AG10803 (cell line): ENCODE measurements around the gene ARHGEF10L.

Experiments used
- DNase-seq: peaks from one replicate; pipeline ENCODE4 v3.0.0; 2010; ENCODE audit warnings: low read depth
- H3K4me3 ChIP-seq: 2 replicates; pipeline ENCODE4 v1.5.1; 2011; ENCODE audit warnings: mild to moderate bottlenecking, low read length, control low read depth
- CTCF ChIP-seq: conservative IDR thresholded peaks from 2 replicates; pipeline ENCODE4 v1.5.1; 2011; ENCODE audit warnings: mild to moderate bottlenecking, low read length, control low read depth, inconsistent platforms

The ARHGEF10L gene

GRCh38 chr1:17551755-17552234 lies 12.3 kb downstream of the ARHGEF10L start:
- TF ChIP-seq CTCF = no peak
- peak; percentile 68 for DNase-seq
- H3K4me3 ChIP-seq = no peak overlapping the region

GRCh38 chr1:17553975-17554700 lies 14.6 kb downstream of the ARHGEF10L start:
- no peak for TF ChIP-seq CTCF
- H3K4me3 ChIP-seq = no peak overlapping the region
- peak; percentile 70 for DNase-seq

GRCh38 chr1:17554954-17555353 lies 15.5 kb downstream of the ARHGEF10L start:
- TF ChIP-seq CTCF = no peak
- H3K4me3 ChIP-seq = no peak overlapping the region
- DNase-seq = no peak

- no peak for TF ChIP-seq CTCF
- no peak overlapping the region for H3K4me3 ChIP-seq
Measured at GRCh38 chr1:17557986-17558385, 18.5 kb downstream of the ARHGEF10L start.

GRCh38 chr1:17558541-17558940 lies 19.0 kb downstream of the ARHGEF10L start:
- DNase-seq = no peak
- H3K4me3 ChIP-seq = no peak overlapping the region
- TF ChIP-seq CTCF = no peak

More at GRCh38 chr1:17557986-17558385, 18.5 kb downstream of the ARHGEF10L start:
- no peak for DNase-seq

- H3K4me3 ChIP-seq = no peak overlapping the region
- no peak for DNase-seq
- no peak for TF ChIP-seq CTCF
Measured at GRCh38 chr1:17558954-17559614, 19.6 kb downstream of the ARHGEF10L start.
